Measurements from ENCODE around the gene CD1C. TPM values are rescaled to one million over a fixed set of nuclear protein-coding genes. Genes with fewer than 3 reads are reported as not detected.
"Not testable (repeated sequence)": the region's sequence is repeated elsewhere in the genome, so short reads cannot be mapped to it uniquely, and the experiment has no call there.

CD1C gene
- total RNA-seq, 1 experiment from 2014 or later: not detected

DNA sequence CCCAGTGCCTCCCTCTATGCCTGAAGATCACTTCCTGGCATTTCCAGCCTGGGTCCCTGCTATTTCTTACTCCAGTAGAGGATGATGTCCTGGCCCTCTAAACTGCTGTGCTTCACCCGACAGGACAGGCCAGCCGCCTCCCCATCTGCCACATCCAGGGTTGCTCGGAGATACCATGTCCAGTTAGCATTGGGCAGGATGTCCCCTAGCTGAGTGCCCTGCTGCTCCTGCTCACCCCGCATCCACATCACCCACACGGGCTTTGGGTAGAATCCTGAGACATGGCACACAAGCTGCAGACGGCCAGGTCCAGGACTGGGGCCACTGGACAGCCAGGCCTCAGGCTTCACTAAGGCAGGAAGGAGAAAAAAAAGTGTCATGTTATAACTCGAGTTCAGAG, 39.6 kb downstream of the CD1C start:
- no peak for DNase-seq (ENCODE audit: low read depth)

DNA sequence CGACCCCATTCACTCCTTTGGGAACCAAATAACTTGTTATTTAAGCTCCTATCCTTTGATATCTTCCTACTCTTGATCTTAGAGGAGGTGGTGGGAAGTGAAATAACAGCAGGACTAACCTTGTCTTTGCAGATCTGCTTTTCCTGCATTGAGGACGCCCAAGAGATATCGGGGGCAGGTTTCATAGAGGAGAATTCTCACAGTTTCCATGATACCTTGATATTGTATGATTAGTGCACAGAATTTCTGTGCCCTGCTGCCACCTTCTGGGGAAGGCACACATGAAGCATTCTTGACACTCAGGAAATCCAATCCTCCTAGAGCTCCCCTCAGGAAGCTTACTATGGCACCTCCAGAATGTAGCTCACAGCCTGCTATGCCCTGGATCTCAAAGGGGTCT, 40.0 kb downstream of the CD1C start:
- DNase-seq (ENCODE audit: low read depth): peak; percentile 10

DNA sequence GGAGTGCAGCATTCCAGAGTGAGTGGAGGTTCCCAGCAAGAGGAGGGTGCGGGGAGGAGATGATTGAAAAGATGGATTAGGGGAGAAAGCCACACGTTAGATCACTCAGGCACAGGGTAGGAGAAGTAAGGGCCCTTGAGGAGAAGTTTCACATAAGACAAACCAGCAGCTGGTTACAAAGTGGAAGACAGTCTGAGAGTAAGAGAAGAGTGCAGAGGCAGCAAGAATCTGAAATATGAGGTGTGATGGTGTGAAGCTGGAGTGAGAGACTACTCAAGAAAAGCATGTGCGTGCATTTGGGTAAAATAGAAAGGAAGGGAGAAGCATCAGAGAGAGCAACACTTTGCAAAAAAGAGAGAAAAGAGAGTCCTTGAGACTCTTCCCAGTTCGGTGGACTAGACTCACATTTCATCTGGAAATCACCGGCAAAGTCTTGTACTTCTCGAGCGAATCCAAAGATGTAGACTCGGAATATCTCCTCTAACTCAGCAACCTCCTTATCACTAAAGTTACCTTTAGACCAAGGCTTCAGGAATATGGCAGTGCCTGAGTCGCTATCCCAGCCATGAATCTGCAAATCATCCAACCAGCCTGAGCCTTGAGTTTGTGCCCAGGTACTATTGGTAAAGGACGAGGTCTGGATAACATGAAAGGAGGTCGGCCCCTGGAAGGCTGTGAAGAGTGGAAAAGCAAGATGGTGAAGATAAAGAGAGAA, 40.8 kb downstream of the CD1C start:
- no peak for DNase-seq (ENCODE audit: low read depth)

DNA sequence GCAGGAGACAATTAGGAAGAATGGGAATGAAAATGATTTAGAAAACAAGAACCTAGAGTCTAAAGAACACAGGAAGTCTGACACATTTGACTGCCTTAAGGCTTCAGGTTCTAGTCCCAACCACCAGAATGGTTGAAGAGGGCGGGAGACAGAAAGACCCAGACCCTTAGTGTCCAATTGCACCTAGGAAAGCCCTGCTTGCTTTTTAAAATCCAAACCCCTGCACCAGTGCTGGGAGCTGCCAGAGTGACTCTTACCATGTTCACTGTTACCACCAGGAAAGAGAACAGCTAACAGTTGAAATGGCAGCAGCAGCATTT, 41.3 kb downstream of the CD1C start:
- no peak for DNase-seq (ENCODE audit: low read depth)

DNA sequence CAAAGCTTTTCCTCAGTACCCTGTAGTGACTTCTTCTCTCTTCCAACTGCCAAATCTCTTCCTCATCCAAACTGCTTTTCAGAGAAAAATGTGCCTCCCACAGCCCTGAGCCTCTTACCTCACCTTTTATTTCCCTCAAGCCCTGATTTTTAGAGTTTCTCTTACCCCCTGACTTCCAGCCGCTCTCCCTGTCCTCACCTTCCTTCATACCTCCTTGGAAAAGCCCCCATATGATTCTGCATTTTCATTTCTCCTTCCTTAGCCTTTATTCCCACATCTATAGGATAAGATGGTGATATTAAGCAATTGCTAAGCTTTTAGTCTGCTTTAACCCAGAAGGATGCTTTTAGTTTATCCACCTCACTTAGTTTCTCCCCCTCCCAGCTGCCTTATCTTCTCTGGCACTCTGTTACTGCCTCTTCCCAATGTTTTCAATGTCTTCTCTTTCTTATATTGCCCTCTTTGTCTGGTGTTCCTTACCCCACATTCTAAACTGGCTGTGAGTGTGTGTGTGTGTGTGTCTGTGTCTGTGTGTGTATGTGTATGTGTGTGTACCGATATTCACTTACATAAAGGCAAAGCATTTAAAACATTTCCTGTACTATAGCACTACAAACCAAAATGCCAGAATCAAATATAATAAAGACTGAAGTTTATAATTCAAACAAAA, 41.9 kb downstream of the CD1C start, which contains the start of gene CD1B:
Gene CD1B, minus strand, starts transcription at position 51 of the 670 bp plus-strand sequence. CDS start 108 bp downstream, outside the sequence.
- DNase-seq (ENCODE audit: low read depth): no peak

DNA sequence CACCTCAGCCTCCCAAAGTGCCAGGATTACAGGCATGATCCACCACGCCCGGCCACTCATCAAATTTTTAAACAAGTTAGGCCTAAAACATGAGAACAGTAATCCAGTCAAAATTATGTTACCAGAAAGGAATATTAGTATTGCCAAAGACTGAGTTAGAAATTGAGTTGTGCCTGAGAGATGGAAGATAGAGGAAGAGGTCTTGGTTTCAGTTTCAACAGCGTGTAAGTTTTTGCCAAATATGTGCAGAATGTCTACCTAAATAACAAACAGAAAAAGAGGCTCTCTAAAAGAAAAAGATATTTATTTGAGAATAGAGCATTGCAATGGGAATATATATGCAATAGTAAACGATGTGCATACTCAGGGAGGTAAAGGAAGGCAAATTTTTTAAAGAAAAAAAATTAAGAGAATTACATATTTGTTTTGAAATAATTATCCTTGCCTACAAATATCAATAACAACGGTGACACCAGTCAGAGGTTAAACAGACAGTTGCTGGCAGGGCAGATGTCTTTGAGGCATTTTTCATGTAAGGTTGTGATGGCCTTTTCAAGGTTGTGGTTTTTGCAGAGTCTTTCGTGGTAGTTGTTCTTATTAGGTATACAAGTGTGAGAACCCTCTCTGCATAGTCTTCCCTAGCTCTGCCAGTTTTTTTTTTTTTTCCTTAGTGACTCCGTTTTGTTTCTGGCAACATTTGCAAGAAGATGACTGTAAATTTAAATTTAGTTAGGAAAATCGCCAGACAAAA, 43.9 kb downstream of the CD1C start:
- no peak for DNase-seq (ENCODE audit: low read depth)

DNA sequence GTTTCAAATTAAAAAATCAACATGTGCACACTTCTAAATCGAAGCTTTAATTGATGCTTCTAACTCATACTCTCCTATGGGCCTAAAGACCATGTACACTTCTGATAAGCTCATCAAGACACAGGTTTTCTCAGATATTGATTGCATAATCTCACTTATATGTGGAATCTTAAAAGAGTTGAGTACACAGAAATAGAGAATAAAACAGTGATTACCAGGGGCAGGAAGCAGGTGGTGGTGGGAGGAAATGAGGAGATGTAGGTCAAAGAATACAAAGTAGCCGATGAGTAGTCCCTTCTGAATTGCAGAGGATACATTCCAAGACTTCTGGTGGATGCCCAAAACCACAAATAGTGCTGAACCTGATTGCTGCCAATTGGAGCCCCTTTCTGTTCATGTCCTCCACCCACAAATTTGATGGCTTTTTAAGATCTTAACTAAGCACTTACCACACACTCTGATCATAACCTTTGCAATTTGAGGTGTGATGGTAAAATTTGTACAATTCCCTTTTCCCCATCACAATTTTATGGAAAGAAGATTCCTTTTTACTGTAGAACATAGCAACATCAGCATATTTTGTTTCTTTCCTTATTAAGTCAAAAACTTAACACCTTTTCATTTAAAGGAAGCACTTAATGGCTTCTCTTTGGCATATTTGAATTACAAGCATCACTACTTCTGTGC, 44.9 kb downstream of the CD1C start:
- DNase-seq (ENCODE audit: low read depth): no peak

DNA sequence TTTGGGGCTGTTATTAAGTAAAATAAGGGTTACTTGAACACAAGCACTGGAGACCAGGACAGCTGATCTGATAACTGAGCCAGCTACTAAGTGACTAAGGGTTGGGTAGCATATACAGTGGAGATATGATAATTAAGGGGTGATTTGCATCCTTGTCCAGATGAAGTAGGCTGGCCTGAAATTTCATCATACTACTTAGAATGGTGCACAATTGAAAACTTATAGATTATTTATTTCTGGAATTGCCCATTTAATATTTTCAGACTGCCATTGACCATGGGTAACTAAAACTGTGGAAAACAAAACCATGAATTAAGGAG, 45.5 kb downstream of the CD1C start:
- DNase-seq (ENCODE audit: low read depth): no peak

DNA sequence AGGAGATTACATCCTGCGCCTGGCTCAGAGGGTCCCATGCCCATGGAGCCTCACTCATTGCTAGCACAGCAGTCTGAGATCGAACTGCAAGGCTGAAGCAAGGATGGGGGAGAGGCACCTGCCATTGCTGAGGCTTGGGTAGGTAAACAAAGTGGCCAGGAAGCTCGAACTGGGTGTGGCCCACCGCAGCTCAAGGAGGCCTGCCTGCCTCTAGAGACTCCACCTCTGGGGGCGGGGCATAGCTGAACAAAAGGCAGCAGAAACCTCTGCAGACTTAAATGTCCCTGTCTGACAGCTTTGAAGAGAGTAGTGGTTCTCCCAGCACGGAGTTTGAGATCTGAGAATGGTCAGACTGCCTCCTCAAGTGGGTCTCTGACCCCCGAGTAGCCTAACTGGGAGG, 46.7 kb downstream of the CD1C start:
- not testable (repeated sequence) for DNase-seq (ENCODE audit: low read depth)

Other genes starting within 250 kb of the CD1C start
- 0.34 TPM in 1 of 2 replicates, not detected in the other for gene CD1D, start 109.0 kb upstream of the CD1C start, total RNA-seq (2014; rRNA removed; shearing (Covaris generic))
- not detected in 2 replicates for gene CD1A, start 35.5 kb upstream of the CD1C start, total RNA-seq (2014; rRNA removed; shearing (Covaris generic))
- not detected in 2 replicates for gene CD1B, start 41.6 kb downstream of the CD1C start, total RNA-seq (2014; rRNA removed; shearing (Covaris generic))
- gene CD1E, start 64.0 kb downstream of the CD1C start, total RNA-seq (2014; rRNA removed; shearing (Covaris generic)): not detected in 2 replicates
- not detected in 2 replicates for gene OR10T2, start 109.5 kb downstream of the CD1C start, total RNA-seq (2014; rRNA removed; shearing (Covaris generic))
- gene OR10K2, start 136.3 kb downstream of the CD1C start, total RNA-seq (2014; rRNA removed; shearing (Covaris generic)): not detected in 2 replicates
- gene OR10K1, start 171.9 kb downstream of the CD1C start, total RNA-seq (2014; rRNA removed; shearing (Covaris generic)): not detected in 2 replicates
- gene OR10R2, start 182.3 kb downstream of the CD1C start, total RNA-seq (2014; rRNA removed; shearing (Covaris generic)): not detected in 2 replicates